LHCN-M2 (cell line): ENCODE data around the gene KNCN. TPM values are rescaled to one million over a fixed set of nuclear protein-coding genes. Genes with fewer than 3 reads are reported as not detected.

Source experiments
- DNase-seq: peaks from one replicate; pipeline ENCODE4 v3.0.0-alpha.2; 2012; ENCODE audit warnings: low read depth
- total RNA-seq: library from RNA; depleted of rRNA; stranded (reverse); fragments of >200 nt; gene quantifications from 2 replicates; pipeline ENCODE4 v1.2.3, GENCODE V29; 2014

Gene KNCN
- total RNA-seq, 1 experiment from 2014 or later: not detected

DNA sequence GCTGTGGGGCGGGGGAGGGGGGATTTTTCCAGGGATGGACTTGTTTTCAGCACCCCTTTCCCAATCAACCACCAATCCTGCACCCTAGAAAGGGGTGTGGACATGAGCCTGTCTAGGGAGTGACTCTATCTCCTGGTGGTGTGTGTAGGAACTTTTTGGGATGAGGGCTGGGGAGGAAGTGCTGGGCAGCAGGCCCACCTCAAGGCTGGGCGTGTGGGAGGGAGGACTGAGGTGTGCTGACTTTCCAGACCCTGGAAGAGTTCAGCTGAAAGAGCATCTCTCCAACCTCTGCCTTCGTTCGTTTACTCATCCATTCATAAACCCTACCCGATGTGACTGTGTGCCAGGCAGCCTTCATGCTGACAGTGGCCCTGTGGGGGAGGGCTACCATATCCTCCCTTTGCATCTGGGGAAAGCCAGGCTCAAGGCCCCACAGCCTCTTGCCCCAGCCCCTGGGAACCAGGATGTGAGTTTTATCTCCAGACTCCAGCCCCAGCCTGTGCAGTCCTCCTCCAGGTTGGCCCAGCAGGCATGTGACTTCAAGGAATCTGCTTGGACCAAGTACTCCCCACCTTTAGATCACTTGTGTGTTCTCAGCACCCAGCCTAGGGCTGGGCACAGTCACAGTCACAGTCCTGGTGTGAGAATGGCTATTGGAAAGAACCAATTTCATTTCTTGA, 6.7 kb downstream of the KNCN start:
- DNase-seq: no peak

DNA sequence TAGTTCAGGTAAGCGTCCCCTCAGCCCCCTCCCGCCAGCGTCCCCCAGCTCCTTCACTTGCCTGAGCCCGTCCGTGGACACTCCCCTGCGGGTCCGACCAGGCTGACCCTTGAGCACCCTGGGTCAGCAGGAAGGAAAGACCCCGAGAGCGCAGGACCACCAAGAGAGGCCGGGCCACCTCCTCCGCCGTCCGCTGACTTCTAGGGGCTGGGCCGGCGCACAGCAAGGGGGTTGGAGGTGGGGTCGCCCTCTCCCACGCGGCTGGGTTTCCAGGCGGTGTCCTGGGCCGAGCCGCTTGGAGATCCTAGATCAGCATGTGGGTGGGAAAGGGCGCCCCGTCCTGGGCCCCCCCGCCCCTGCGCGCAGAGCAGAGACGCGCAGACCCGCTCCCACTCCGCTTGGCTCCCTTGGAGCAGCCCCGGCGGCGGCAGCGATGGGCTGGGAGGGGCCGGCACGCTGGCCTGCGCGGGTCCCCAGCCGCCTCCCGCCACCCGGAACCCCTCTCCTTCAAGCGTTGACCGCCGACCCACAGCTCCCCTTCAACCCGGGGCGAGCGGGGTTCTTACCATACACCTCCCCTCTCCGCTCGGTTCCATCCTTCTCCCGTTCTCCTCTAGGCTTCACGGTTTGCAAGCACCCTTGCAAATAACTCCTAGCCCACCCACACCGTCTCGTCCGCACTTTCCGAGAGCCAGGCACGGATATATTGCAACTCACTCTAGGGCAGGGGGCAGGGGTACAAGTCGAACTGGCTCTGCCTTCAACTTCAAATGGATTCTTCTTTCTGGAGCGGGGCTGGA, 7.5 kb downstream of the KNCN start:
- DNase-seq: no peak

DNA sequence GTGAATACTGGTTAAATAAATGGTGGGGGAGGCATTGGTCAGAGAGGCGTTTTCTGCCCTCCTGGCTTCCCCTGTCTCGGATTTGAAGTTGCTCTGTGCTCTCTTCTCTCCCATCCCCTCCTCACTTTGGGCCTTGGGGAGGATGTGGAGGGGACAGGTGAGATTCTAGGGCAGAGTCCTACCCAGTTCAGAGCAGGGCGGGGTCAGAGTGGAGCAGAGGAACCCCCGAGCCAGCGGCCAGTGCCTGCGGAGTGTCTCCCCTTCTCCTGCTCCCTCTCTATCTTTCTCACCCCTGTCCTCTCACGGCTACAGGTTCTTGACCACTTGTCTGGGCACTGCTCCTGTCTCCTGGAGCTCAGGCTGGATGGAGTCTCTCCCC, 8.1 kb downstream of the KNCN start:
- DNase-seq: no peak

DNA sequence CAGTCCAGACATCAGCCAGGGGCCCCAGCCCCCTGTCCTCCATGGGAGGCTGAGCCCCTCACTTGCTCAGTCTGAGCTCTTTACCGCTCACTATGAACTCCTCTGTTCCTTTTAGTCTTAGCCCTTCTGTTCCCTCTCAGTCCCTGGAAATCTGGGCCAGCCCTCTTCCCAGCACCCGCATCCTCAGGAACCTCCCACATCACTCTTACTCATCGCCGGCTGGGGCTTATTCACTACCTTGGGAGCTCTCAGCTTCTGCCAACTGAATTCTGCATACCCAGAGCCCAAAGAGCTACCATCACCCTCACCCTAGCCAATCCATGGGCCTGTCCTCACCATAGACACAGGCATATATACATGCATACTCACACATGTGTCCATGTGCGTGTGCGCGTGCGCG, 11.5 kb downstream of the KNCN start:
- peak; percentile 73 for DNase-seq

DNA sequence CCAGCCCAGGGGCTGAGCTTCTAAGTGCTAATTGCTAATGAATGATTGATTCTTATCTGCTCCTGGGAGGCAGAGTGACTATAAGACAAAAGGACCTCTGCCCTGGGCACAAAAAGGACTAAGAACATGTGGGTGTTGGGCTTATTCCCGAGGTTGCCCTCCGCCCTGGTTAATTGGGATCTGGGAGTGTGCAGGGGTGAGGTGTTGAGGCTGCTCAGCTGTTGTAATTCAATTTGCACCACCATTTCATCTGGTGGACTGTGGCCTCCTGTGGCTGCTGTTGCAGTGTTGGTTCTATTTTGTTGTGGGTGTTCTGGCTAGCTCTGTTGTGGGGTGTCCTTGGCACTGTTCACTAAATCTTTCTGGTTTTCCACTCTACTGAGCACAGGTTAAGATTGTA, 13.3 kb downstream of the KNCN start:
- no peak for DNase-seq

DNA sequence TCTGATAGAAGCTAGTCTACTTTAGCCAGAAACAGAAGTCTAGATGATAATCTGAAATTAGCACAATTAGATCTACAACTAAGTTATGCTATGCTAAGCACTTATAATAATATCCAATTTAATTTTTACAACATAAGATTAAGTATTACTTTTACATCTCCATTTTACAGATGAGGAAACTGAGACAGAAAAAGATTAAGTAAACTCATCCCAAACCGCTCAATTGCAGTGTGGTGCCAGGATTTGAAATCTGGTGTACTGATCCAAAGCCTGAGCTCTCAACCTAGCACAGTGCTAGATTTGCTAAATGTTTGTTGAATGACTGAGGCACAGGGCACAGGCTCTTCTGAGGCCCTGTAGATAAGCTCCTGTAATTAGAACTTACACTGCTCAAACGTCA, 13.8 kb downstream of the KNCN start:
- DNase-seq: no peak

DNA sequence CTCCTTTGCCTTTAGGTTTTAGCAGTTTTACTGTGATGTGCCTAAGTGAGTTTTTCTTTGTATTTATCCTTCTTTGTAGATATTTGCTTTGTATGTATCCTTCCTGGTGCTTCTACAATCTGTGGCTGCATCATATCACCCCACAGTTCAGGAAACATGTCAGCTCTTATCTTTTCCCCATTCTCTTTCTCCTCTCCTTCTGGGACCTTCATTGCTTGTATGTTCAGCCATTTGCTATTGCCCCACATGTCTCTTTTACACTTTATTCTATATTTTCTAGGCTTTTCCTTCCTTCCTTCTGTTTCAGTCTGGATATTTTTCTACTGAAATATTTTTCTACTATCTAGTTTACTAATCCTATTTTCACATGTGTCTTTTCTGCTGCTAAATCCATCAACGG, 14.9 kb downstream of the KNCN start:
- no peak for DNase-seq

DNA sequence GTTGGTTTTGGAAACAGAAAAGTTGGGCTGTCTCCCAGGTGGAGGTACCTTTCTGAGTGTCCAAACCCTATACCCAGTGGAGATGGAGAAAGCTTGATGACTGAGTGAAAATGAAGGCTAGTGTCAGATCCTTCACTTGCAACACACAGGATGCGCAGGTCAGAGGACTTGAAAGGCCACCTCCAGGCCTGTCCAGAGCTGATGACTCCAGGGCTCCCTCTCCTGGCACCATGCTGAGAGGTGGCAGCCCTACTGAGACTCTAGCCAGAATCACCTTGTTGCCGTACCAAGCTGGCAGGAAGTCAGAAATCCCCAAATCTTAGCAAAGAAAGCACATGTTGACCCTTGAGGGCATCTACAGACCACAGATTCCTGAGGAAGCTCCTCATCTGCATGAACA, 16.4 kb downstream of the KNCN start:
- no peak for DNase-seq

DNA sequence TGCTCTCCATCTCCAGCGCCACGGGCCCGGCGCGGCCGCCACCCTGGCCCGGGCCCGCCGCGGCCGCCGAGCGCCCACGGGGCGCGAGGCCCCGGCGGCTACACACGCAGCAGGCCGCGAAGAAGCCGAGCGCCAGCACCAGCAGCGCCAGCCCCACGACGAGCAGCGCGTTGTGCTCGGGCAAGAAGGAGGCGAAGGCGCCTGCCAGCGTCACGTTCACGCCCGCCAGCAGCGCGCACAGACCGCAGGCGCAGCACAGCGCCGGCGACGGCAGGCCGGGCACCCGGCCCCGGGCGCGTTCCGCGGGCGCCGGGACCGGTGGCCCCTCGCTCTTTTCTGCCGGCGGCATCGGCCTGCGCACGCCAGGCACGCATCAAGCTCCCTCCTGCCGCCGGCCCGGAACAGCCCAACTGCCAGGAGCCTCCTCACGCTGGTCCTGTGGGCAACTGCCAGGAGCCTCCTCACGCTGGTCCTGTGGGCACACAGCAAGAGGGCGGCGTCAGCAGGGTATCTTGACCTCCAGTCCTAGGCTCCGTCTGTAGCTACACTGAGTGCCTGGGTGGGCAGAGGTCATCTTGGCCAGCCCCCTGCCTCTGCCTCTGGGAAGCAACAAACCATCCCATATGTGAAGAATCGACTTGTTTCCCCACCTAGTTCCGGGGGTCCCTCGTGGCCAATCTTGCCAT, 18.1 kb downstream of the KNCN start:
- DNase-seq: no peak

DNA sequence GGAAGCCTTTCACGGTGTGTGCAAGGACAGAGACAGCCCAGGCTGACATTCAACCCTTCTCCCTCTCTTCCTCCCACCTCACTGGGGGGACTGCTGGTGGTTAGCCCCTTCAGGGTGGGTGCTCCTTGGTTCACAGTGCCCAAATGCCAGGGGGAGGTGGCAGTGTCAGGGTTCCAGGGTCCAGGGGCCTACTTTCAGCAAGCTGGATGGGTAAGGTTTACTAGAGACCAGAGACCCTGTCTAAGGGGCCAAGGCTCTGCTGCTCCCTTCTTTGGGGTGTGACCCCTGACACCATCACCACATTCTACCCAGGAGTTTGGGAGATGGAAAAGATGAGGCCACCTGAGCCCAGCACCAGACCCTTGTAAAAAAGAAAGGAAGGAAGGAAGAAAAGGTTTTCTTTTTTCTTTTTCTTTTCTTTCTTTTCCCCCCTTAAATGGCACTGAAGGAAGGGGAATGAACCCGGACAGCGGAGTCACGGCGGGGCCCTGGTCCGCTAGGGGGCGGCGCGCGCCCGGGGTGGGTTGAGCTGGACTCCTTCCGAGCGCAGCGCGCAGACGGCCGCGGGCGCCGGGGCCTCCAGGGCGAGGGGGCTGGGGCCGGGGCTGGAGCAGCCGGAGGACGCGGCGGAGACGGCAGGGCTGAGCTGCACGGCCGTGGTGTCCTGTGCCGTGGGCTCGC, 18.8 kb downstream of the KNCN start:
- DNase-seq: no peak

DNA sequence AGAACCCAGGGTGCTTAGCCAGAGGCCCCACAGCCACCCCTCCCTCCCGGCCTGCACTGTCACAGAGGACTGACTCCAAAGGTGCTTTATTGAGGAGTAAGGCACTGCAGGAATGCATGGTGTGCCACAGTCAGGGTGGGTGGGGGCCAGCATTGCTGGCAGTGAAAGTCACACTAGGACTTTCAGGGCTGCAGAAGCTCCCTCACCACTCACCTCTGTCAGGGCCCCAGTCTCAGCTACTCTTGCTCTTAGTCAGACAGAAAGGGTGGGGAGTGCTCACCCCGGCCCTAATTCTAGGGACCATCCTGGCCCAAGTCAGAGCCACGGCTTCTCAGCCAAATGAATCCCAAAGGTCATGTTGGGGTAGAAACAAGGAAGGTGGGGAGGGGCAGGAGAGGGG, 19.4 kb downstream of the KNCN start:
- DNase-seq: no peak

DNA sequence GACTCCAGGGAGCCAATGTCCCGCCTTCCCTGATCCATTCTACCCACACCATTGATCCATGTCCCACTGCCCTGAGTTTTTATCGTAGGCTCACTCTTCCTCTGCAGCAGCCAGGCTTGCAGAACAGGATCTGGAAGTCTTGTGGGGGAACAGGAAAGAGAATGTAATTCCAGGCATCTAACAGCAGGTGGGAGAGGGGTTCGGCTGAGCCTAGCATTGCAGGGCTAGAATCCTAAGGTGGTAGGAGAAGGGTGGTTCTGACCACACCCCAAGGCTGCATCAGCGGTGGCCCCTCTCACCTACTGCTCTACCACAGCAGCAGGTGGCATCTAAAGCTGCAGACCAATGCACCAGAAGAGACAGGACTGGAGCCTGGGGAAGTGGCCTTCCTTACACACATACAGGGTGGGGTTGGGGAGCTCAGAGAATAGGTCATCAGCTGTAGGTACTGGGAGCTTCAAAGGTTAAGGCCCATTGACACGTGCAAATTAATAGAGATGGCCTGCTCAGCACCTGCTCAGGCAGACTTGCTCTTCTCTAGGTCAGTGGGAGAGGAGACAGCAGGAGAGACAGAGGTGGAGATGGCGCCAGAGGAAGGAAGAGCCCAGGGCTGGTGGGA, 20.5 kb downstream of the KNCN start:
- DNase-seq: no peak

DNA sequence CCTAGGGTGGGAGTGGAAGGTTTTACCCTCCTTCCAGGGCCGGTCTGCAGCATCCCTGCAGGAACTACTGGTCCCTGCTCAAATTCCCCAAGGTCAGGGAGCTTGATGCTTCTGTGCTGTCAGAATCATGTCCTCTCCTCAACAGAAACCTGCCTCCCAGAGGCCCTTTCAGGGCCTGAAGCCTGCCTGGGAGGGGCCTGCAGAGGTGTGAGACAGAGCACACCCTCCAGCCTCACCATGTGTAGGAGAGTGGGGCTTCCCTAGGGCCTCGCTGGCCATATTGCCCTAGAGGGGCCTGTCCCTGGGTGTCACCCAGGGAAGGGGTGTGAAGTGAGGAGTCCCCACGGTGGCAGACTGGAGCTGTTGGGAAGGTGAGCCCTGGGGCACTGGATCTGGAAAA, 21.1 kb downstream of the KNCN start:
- no peak for DNase-seq

DNA sequence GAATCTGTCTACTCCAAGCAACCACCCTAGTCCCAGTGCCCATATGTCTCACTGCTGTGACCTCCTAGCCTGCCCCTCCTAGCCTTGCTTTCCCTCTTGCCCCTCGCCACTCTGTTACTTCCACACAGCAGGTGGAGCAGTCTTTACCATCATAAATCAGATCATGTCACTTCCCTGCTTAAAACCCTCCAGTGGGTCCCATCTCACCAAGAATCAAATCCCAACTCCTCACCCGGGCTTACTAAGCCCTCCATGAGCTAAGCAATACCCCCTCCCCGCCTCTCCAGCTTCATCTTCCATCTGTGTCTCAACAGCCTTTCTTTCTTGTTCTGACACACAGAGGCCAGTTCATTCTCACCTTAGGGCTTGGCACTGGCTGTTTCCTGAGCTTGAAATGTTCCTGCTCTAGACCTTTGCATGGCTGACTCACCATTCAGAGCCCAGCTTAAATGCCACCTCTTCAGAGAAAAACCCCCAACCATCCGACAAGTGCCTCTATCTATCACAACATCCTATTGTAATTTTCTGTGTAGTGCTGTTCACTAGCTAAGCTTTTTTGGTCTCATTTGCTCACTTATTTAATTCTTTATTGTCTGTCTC, 22.3 kb downstream of the KNCN start:
- no peak for DNase-seq

DNA sequence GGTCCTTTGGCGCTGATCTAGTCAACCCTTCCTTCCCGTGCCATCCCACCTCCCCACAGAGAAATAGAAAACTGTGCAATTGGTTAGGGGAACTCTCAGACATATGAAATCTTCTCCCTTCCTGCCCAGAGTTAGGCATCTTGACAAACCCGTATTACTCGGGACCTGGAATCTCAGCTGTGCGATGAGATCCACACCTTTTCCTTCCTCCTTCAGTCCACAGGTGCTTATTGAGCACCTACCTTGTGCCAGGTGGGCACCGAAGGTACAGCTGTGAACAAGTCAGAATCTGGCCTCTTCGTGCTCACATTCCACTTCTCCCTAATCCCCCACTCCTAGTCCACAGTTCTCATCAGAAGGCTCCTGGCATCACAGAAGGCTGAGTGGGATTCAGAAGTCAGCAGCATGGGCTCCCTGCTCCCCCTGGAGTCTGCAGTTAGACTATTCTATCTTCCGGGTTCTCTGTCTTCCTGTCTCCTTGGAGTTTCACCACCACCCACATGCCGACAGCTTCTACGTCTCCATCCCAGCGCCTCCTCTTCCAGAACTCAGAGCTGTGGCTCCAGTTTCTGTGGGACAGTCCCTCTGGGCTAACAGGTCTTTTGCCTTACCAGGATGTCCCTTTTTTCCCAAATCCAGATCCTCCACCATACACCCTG, 23.0 kb downstream of the KNCN start:
- no peak for DNase-seq

DNA sequence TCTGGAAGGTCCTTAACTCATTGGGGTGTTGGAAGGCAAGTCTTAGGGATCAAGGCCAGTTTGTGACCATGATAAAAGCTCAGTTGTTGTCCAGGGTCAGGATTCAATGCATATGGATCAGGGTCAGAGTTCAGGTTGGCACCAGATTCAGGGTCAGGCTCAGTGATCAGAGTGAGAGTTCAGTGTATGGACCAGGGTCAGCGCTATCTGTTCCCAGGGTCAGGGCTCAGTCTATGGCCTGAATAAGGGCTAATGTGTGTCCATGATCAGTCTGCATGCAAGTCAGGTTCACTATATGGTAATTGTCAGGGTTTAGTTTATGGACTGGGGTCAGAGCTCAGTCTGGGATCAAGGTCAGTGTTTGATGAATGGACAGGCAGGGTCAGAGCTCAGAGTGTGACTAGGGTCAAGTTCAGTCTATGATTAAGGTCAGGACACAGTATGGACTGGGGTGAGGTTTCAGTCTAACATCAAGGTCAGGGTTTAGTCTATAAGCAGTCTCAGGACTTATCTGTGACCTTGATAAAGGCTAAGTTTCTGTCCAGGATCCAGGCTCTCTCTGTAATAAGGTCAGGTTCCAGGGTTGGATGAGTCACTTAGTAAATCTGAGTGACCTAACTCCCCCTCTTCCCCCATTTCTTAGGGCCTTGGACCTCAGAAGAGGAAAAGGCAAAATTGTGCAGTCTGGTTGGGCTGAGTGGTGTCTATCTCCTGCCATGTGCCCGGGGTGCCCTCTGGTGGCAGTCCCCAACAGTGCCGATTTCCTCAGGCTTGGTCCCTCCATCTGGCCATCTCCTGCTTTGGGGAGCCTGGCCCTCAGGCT, 23.8 kb downstream of the KNCN start:
- DNase-seq: peak; percentile 71

DNA sequence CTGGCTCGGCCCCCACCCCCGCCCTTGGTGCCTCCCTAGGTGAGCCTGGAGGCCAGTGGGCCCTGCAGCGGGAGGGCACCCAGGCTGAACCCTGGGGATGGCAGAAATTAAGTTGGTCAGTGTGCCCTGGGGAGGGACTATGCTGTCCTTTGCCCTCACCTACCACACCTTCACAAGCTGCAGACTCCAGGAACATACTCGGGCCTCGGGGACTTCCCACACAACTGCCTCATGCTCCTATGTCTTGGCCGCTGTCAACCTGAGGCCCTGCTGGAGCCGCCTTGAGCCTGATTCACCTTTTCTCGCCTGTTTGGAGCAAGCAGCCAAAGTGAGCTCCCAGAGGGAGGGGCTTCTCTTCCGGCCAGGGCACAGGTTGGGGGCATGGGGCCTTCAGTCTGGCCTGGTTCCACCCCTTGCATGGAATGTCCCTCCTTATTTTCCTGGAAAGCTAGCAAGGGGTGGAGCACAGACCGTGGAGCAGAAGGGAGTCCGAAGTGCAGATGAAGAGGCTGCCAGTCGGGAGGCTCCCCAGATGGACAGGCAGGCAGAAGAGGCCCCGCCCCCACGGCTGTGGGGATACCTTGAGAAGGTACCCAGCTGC, 24.7 kb downstream of the KNCN start:
- no peak for DNase-seq

DNA sequence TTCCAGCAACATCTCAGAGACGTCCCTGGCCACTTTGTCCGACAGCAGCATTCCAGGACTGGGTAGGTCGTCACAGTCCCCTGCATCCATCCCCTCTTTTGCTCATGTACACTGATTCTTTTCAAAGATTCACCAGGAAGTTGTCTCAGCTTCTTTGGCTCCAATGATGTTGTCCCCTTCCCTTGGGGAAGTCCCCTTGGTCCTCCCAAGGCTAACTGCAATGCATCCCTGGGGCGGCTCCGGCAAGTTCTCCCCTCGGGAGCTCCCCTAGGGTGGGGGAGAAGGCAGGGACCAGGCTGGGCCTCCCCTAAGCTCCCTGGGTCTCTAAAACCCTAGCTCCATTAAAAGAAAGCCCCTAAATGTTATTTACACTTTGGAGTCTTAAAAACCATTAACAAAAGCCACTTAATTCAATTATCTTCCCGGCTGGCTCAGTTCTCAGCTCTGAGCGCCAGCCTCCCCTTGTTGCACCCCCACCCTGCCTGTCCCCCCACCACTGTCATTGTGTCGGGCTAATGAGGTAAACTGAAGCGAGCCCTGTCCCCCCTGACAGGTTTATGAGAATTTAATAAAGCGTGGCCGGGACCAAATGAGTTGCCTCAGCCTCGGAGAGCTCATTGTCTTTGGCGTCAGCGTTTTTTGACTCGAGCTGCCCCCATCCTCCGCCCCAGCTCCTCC, 25.3 kb downstream of the KNCN start:
- no peak for DNase-seq
